ENCODE results near the gene ZNF530. TPM values are rescaled to one million over a fixed set of nuclear protein-coding genes. Genes with fewer than 3 reads are reported as not detected.

ZNF530 gene
- total RNA-seq, 4 donors from 2014 or later = 1.9 to 4.8 (median 2.6) TPM

DNA sequence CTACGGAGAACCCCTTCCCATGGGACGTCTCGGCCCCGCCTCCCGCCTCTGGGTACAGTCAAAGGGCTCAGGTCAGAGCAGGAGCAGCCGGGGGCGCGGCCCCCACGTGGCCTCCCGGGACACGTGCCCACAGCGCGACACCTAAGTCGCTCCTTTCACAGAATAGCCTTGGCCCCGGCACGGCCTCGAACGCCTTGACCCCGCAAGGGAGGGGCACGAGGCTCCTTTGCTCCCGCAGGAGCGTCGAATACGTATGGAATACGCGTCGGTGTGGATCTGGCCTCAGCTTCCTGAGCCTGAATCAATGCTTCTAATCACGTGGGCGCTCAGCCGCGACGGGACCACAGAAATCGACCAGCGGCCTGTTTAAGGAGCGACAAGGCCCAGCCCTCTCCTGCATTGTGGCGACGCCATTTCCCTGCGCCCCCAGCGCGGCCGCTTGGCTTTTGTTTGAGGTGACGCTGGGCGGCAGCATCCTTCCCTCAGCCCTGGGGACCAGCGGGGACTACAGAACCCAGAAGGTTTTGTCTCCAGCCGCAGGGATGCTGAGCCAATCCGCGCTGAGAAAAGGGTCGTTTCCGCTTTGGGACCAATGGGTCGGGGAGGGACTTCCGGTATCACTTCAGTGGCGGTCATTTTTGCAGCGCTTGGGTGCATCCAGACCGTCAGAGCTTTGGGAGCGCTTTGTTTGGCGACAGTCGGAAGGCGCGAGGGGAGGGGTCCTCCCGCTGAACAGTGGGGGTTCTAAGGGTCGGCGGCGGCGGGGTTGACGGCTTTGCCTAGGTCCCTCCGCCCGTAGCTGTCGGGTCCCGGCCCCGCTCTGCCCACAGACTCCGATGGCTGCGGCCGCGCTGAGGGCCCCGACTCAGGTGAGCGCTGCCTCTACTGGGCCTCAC lies 15.9 kb upstream of the ZNF530 start, which contains the start of gene ZIK1:
Gene ZIK1, plus strand, starts transcription at position 625 of the 896 bp plus-strand sequence. Its CDS starts 212 bp downstream, at position 837.
- peak within 1 kb of the TSS; percentile 11 to 72 (median 63) for H3K4me3 ChIP-seq (replicated peaks in 1 of 3)
- no peaks in the 10 kb centered on the region for H3K27me3 ChIP-seq
- 2 to 4% methylated on average over 10 to 40 of the region's 76 CpGs for WGBS, 2 donors
- peak; percentile 94 for DNase-seq
- H3K36me3 ChIP-seq = peaks cover 0 to 5% of the 10 kb centered on the region in 2 donors
- intact Hi-C loops (cut with DNase I) = no loop called here
- TF ChIP-seq, protein P1, sequence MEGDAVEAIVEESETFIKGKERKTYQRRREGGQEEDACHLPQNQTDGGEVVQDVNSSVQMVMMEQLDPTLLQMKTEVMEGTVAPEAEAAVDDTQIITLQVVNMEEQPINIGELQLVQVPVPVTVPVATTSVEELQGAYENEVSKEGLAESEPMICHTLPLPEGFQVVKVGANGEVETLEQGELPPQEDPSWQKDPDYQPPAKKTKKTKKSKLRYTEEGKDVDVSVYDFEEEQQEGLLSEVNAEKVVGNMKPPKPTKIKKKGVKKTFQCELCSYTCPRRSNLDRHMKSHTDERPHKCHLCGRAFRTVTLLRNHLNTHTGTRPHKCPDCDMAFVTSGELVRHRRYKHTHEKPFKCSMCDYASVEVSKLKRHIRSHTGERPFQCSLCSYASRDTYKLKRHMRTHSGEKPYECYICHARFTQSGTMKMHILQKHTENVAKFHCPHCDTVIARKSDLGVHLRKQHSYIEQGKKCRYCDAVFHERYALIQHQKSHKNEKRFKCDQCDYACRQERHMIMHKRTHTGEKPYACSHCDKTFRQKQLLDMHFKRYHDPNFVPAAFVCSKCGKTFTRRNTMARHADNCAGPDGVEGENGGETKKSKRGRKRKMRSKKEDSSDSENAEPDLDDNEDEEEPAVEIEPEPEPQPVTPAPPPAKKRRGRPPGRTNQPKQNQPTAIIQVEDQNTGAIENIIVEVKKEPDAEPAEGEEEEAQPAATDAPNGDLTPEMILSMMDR (IDR thresholded peaks at IDR 0.05) = no peak
- TF ChIP-seq POLR2A (IDR thresholded peaks at IDR 0.05) = peak in 1 of 2 donors; percentile 51
- no peaks in the 10 kb centered on the region for H3K9me3 ChIP-seq
- H3K4me1 ChIP-seq = peaks cover 13 to 19% of the 10 kb centered on the region in 2 donors
- peak within 1 kb of the TSS in 1 of 3 donors; percentile 19 for H3K27ac ChIP-seq

DNA sequence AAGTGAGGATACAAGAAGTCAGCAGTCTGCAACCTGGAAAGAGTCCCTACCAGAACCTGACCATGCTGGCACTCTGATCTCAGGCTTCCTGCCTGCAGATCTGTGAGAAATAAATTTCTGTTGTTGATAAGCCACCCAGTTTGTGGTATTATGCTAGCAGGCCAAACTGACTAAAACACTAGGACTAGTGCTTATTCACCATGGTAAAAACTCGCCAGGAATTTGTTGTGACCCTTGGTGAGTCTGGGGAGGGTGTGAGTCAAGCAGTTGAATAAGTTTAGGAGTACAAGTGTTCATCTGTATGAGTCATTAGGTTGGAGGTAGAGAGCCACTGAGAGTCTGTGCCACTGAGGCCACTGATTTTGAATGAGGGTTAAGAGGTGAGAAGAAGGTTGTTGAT lies 12.2 kb upstream of the ZNF530 start:
- no peak for DNase-seq
- Histone ChIP-seq H3K36me3 (peaks cover 25 to 29% of the 10 kb centered on the region in 2 donors), H3K4me1 (peaks cover 13 to 19% of the 10 kb centered on the region in 2 donors), H3K4me3 (replicated peaks in 1 of 3) (no peak overlapping the region), H3K9me3 (peaks cover 3% of the 10 kb centered on the region), H3K27me3 (no peaks in the 10 kb centered on the region), H3K27ac (no peak overlapping the region)
- intact Hi-C loops (cut with DNase I) = no loop called here
- TF ChIP-seq POLR2A (IDR thresholded peaks at IDR 0.05) = no peak
- TF ChIP-seq, protein P1 (IDR thresholded peaks at IDR 0.05) = no peak
- WGBS, 2 donors = 92 to 100% methylated on average over 1 of the region's 1 CpG

DNA sequence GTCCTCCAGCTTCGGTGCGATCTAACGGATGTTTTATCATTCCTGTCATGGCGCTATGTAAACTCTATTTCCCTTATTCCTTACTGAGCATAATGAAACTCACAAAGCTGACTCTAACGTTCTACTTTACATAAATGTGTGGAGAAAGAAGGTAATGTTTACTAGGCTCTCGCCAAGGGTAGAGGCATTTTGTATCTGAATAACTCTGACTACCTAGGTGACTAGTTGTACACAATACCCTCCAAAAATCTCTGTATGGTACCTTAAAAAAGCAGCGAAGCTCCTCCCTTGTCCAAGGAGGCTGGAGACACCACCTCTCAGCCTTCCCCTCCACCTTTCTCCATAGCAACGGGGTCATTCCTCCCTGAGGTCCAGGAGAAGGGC lies 316 bp upstream of the ZNF530 start:
- peaks cover 6 to 9% of the 10 kb centered on the region in 2 donors for H3K4me1 ChIP-seq
- H3K27ac ChIP-seq = no peak overlapping the region
- no peaks in the 10 kb centered on the region for H3K27me3 ChIP-seq
- 51 to 59% methylated on average over 8 of the region's 8 CpGs for WGBS, 2 donors
- no peak for DNase-seq
- TF ChIP-seq POLR2A (IDR thresholded peaks at IDR 0.05) = no peak
- TF ChIP-seq, protein P1 (IDR thresholded peaks at IDR 0.05) = no peak
- intact Hi-C loops (cut with DNase I) = no loop called here
- H3K9me3 ChIP-seq = no peaks in the 10 kb centered on the region
- peak overlapping the region in 2 of 3 donors; percentile 59 to 63 for H3K4me3 ChIP-seq (replicated peaks in 1 of 3)
- H3K36me3 ChIP-seq = no peaks in the 10 kb centered on the region

DNA sequence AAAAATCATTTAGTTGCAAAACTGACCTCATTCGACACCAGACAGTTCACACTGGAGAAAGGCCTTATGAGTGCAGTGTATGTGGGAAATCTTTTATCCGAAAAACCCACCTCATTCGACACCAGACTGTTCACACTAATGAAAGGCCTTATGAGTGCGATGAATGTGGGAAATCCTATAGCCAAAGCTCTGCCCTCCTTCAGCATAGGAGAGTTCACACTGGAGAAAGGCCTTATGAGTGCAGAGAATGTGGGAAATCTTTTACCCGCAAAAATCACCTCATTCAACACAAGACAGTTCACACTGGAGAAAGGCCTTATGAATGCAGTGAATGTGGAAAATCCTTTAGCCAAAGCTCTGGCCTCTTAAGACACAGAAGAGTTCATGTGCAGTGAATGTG lies 7.2 kb downstream of the ZNF530 start:
- no peaks in the 10 kb centered on the region for H3K9me3 ChIP-seq
- H3K36me3 ChIP-seq = peaks cover 14% of the 10 kb centered on the region in 2 donors
- no peaks in the 10 kb centered on the region for H3K4me1 ChIP-seq
- DNase-seq = no peak
- H3K27ac ChIP-seq = no peak overlapping the region
- 95 to 98% methylated on average over 5 of the region's 5 CpGs for WGBS, 2 donors
- H3K4me3 ChIP-seq (replicated peaks in 1 of 3) = no peak overlapping the region
- TF ChIP-seq, protein P1 (IDR thresholded peaks at IDR 0.05) = no peak
- no peak for TF ChIP-seq POLR2A (IDR thresholded peaks at IDR 0.05)
- no peaks in the 10 kb centered on the region for H3K27me3 ChIP-seq
- intact Hi-C loops (cut with DNase I) = no loop called here

DNA sequence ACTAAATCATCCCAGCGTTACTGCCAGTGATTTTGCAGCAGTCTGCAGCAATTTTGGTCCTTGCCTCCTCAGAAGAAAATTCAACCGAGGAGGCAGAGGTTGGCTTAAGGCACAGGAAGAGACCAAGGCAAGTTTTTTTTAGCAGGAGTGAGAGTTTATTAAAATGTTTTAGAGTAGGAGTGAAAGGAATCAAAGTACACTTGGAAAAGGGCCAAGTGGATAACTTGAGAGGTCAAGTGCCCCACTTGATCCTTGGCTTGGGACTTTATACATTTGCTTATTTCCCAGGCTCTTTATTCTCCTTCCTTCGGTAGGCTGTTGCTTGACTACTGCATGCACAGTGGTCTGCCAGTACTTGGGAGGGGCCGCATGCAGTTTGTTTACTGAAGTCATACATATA lies 11.4 kb downstream of the ZNF530 start:
- H3K27me3 ChIP-seq = no peaks in the 10 kb centered on the region
- peaks cover 3 to 4% of the 10 kb centered on the region in 2 donors for H3K4me1 ChIP-seq
- H3K36me3 ChIP-seq = peaks cover 0 to 9% of the 10 kb centered on the region in 2 donors
- no peak overlapping the region for H3K27ac ChIP-seq
- intact Hi-C loops (cut with DNase I) = no loop called here
- no peak overlapping the region for H3K4me3 ChIP-seq (replicated peaks in 1 of 3)
- no peak for TF ChIP-seq POLR2A (IDR thresholded peaks at IDR 0.05)
- TF ChIP-seq, protein P1 (IDR thresholded peaks at IDR 0.05) = no peak
- no peak for DNase-seq
- no peaks in the 10 kb centered on the region for H3K9me3 ChIP-seq
- 35 to 45% methylated on average over 4 of the region's 4 CpGs for WGBS, 2 donors
